GM18499 (cell line): ENCODE measurements around the gene DOCK4.
"Not testable (repeated sequence)": the region's sequence is repeated elsewhere in the genome, so short reads cannot be mapped to it uniquely, and the experiment has no call there.

Experiments used
- ATAC-seq: cut with Tn5 transposase; IDR thresholded peaks from one replicate; pipeline ENCODE4 v1.9.1; 2021; ENCODE audit warnings: moderate number of reproducible peaks; ENCODE audit not compliant: insufficient read depth, unreplicated experiment

Gene DOCK4

DNA sequence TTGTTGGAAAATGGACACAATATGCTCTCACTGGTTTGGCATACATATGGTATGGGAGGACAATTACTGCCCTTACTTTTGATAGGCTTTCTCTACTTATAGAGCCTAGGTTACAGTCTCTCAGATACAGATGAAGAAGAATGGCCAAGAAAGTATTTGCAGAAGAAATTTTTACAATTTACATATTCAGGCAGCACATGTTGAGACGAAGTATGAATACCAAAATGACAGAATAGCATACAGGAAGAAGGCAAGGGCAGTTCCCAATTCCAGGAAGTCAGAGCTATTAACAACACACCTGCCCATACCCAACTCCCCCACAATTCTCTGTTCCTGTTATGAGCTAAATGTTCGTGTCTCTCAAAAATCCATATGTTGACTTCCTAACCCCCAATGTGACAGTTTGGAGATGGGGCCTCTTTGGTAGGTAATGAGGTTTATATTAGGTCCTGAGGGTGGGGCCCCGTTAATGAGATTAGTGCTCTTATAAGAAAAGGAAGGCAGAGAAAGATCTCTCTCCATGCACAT is 67.8 kb downstream of the DOCK4 start:
- ATAC-seq: no peak

DNA sequence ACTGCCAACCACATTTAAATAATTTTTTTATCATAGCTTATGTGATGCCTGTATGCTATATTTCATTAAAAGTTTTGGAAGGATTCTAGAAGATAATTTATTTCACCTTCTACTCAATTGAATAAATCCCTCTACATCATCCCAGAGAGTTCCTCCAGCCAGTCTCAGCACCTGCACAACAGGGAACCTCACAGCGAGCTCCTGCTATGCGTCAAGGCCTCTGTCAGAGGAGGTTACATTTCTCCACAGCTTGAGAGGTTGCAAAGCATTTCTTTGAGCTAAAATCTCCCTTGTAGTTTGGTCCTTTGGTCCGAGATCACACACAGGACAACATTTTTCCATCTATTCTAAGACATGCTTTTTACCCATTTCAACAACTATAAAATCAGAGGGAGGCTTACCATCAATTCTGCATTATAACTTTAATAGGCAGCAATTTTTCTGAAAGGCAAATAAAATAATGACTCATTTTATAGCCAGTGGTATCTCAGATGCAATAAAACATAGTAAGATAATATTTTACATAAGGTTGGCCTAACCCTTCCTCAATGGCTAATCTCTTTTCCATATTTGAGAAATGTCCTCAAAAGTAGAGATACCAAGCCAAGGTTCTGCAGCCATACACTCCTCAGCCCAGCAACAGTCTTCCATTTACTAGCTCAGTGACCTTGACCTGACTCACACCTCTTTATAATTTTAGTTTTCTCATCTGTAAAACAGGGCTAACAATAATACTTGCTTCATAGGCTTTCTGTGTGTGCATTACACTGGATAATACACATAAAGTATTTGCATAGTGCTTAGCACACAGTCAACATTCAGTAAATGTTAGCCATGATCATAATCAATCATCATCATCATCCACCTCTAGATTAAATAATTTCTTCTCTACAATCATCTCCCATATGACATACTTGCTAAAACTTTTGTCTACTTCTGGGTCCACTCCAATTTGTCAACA is 68.8 kb downstream of the DOCK4 start:
- no peak for ATAC-seq

DNA sequence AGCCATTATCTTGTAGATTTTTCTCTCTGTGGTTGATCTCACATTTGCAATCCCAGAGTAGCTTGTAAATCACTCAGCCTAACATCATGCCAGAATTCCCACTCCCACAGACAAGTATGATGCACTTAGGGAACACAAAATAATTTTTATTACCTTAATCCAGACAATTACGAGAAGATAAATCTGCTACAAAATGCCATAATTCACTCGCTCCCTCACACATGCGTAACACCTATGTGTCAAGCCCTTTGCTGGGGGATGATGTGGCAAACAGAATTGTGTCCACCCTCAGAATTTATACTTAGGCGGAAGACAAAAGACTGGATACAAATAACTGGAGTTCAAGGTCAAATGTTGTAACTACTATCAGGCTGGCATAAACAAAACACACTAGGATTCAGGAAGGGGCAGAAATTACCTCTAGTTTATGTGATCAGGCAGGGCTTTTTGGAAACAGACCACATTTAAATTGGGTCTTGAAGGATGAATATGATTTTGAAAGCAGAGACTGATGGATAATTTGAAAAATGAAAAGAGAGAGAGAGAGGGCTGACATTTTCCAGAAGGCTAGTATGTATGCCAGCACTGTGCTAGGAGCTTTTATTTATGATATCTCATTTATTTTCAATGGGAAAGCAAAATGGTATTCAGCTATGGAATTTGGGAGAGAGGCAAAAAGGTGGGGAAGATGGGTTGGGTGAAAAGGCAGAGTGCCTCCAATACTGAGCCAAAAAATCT is 69.8 kb downstream of the DOCK4 start:
- no peak for ATAC-seq

DNA sequence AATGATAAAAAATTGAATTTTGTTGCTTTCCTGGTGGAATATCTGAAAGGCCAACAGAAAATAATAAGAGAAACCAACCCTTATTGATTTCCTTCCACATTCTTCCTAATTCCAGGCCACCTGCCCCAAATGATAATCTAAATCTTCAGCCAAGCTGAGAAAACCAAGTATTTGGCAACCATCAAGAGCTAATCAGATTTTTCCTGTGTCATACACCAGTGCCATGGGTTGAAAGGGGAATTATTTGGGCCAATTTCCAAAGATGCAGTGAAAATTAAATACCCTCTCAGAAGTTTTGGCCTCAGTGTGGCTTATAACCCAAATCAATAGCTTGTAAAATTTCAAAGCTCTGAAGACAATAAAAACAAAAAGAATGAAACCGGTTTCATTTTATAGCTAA is 70.4 kb downstream of the DOCK4 start:
- no peak for ATAC-seq

DNA sequence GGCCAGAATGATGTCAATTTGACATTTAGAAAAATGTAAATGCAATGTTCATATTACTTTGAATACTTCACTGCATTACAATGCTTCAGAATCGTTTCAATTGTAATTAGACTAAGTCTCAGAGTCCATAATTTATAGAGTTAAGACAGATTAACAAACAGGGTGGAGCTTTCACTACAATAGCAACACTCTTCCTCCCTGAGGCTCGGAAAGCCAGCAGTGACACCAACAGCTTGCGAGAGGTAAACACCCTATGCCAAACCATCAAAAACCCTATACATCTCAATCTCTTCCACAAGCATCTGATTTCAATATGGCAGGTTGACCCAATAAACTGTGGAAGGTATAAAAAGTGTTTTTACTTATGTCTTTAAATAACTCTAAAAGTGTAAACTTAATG is 72.2 kb downstream of the DOCK4 start:
- ATAC-seq: no peak

DNA sequence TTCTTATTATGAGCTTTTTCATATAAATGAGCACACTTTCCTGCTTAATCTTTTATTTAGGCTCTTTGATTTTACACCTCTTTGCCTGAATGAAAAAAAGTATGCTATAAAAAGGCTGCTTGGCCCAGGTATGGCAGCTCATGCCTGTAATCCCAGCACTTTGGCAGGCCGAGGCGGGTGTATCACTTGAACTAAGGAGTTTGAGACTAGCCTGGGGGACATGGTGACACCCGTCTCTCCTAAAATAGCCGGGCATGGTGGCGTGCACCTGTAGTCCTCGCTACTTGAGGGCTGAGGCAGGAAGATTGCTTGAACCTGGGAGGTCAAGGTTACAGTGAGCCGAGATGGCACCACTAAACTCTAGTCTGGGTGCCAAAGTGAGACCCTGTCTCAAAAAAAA is 72.9 kb downstream of the DOCK4 start:
- no peak for ATAC-seq

DNA sequence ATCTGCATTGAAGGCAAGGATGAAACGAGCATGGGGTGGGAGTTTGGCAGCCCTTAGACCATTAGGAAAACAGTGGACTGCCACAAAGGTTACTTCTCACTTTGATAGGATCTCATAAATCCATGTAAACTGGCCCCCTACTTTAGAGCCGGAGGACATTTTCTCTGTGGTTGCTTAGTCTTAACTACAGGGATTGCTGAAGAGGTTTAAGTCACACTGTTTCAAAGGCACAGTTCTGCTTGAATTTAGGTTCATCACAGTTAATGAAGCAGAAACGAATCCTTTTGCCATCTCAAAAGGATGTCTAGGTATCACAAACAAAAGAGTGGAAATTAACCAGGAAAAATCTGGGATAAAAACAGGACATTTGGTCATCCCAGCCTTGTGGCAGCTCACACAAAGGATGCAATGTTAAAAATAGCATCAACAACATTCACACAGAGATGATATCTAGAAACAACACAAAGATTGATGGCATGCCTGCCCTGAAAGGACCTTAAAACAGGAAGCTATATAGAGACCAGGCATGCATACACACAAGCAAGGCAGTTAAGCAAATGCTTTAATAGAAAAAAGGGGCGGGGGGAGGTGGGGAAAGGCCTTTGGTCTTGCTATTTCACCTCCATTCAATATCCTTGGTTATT is 74.0 kb downstream of the DOCK4 start:
- ATAC-seq: no peak

DNA sequence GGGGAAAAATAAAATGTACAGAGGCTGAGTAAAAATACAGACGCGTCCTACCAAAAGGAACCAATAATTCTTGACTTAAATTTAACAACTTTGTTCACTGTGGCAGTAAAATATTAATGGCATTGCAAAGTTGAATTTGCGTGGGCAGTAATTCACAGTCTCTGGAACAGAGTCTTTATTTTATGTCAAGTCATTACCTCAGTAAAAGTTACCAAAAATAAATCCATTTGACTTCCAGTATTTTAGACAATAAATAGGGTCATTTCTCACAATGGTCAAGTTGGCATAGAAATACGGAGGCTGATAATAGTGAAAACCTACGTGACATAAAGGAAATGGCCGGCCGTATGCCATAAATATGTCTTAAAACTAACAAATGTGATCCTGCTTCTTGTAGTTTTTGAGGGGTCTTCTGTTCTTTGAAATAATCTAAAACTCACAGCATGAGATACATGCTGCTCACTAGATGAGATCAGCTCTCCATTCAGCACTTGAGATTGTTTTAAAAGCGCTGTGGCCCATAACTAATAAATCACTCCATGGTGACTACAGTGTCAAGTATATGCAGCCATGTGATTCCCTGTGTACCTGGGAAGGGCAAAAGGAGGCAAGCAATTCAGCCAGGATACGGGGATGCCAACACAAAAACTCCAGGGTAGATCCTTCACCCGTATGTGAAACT is 75.3 kb downstream of the DOCK4 start:
- no peak for ATAC-seq

DNA sequence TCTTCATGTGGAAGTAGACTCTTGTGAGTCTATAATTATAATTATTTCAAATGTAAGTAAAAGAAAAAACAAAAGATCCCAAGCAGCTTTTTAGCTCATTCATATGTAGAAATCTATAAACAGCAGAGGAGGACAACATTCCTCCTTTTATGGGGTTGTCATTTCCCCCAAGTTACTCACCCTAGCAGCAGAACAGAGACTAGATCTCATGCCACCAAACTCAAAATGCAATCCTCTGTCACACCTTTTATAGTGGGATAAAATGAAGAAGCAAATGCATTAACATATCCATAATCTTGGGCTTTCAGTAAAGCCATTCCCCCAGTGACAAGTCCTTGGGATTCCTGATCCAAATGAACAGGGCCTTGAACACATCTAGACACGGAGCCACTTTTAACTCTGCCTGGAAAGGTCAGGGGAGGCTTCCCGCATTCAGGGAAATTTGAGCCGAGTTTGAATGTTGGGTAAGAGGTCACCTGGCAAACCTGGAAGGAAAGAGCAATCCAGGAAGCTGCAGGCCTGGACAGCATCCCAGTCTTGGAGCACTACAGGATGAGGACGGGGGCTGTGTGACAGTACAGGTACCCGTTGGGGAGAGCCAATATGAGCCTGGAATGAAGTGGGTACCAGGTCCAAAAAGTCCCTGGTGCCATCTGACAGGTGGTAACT is 76.4 kb downstream of the DOCK4 start:
- no peak for ATAC-seq

DNA sequence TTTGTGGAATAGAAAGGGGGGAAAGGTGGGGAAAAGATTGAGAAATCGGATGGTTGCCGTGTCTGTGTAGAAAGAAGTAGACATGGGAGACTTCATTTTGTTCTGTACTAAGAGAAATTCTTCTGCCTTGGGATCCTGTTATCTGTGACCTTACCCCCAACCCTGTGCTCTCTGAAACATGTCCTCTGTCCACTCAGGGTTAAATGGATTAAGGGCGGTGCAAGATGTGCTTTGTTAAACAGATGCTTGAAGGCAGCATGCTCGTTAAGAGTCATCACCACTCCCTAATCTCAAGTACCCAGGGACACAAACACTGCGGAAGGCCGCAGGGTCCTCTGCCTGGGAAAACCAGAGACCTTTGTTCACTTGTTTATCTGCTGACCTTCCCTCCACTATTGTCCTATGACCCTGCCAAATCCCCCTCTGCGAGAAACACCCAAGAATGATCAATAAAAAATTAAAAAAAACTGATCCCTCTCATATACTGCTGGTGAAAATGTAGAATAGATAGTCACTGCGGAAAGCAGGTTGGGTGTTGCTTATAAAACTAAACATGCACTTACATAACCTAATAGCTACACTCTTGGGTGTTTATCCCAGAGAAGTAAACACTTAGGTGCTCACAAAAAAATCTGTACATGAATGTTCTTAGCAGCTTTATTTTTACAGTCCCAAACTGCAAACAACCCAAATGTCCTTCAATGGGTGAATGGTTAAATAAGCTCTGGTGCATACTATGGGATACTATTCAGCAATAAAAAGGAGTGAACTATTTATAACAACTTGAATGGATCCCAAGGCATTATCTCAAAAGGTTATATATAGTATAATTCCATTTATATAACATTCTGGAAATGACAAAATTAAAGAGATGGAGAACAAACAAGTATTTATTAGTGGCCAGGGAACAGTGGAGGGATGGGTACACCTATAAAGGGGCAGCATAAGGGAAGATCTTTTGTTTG is 77.5 kb downstream of the DOCK4 start:
- ATAC-seq: not testable (repeated sequence)

DNA sequence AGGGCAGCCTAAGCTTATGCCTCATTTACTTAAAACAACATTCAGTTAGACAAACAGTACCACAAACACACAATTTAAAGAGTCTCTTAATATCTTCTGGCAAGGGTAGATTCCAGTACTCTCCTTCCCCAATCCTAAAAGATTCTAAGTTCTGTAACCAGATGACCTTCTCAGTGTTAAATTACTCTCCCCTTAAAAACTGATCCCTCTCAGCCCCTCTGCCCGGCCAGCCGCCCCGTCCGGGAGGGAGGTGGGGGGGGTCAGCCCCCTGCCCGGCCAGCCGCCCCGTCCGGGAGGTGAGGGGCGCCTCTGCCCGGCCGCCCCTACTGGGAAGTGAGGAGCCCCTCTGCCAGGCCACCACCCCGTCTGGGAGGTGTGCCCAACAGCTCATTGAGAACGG is 78.2 kb downstream of the DOCK4 start:
- not testable (repeated sequence) for ATAC-seq

DNA sequence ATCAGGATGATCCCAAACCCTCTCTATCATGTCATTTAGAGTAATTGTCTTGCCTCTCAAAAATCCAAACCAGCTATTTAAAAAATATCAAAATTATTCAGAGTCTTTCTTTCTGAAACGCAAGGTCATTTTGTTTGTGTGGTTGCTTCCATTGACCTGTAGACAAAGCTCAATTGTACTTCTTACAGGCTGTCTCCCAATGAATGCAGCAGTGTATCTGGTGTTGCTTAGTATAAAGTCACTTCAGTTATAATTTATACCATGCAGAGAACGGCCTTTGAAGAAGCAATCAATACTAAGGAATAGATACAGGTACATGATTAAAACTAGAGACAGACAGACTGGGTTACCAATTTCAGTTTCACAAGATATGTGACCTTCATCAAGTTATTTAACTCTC is 80.9 kb downstream of the DOCK4 start:
- no peak for ATAC-seq

DNA sequence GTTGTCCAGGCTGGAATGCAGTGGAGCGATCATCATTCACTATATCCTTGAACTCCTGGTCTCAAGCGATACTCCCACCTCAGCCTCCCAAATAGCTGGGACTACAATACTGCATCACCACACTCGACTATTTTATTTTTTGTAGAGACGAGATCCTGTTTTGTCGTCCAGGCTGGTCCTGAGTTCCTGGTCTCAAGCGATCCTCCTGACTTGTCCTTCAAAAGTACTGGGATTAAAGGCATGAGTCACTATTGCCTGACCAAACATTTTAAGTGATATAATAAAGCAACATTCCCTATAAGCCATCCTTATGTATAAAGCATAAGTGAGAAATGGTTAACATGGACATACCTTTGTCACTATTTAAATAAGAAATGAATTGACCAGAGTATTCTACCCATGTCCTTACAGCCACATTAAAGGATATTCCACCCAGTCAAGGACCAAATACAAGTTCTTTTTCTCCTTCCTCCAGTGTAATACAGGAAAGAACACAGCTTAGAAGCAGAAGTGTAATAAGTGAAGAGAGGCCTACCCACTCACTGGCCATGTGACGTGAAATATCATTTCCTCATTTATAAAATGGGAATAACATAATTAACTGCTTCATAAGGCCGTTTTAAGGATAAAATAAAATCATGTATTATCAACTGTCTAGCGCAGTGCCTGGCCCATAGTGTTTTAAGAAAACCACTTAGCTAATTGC is 82.0 kb downstream of the DOCK4 start:
- no peak for ATAC-seq

DNA sequence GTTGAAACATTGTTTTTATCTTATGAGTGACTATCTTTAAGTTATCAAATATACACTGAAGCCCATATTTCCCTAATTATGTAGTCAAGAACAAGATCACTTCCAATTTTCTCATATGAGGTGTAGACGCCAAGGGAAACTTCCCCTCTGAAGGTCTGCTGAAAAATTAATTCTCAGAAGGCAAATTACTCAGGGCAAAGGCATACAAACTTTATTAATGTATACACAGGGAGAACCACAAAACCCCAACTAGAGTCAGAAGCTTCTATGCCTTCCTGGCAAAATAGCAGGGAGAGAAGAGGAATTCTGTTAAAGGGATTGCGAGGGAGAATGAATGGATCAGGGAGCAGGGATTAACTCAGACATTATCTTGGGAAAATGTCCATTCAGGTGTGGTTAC is 83.4 kb downstream of the DOCK4 start:
- no peak for ATAC-seq

DNA sequence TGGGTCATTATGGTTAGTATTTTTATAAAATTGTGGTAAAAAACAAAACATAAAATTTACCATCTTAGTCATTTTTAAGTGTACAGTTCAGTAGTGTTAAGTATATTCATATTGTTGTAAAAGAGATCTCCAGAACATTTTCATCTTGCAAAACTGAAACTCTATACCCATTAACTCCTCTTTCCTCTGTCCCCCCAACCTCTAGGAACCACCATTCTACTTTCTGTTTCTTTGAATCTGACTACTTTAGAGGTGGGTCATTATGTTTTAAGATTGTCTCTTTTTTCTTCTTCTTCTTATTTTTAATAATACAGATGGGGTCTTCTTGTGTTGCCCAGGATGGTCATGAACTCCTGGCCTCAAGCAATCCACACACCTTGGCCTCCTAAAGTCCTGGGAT is 84.1 kb downstream of the DOCK4 start:
- no peak for ATAC-seq

DNA sequence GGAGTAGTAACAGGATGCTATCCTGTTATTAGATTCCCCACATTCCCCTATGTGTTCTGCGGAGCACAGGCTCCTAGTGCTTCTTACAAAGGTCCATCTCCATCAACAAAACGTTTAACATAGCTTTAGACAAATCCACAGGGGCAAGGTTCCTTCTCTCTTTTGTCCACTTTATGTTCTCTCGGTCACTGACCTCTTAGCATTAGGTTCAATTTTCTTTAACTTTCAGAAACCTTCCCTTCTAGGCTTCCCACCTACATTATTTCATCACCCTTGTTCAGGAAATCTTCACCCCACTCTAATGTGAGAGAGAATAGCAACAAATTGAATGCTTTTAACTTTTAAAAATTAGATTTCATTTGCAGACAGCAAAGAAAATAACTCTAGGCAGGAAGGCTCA is 84.9 kb downstream of the DOCK4 start:
- ATAC-seq: no peak

DNA sequence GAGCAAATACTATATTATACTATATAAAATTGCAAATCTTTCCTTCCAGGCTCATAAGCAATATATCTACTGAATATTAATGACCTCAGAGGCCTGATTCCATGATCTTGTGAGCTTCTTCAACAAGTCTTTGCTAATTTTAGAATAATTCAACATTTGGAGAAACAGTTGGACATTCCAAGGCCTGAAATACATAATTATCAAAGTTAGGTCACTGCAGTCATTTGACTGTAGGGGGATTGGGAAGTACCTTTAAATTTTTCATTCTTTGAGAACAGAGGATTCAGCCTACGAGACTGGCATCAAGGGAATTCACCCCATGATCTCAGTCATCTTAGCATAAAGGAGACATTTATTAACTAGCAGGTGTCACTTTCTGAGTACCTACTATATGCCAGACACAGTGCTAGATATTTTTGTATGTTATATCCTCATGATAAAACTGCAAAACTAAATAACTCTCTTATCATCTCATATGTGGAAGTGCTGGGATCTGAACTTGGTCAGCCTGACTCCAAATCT is 85.4 kb downstream of the DOCK4 start:
- ATAC-seq: no peak
